ENCODE data around the gene CDH13. TPM values are rescaled to one million over a fixed set of nuclear protein-coding genes. Genes with fewer than 3 reads are reported as not detected.

Gene CDH13
- total and polyA plus RNA-seq, 2 experiments from 2014 or later, result 1.2 to 1.5 TPM

DNA sequence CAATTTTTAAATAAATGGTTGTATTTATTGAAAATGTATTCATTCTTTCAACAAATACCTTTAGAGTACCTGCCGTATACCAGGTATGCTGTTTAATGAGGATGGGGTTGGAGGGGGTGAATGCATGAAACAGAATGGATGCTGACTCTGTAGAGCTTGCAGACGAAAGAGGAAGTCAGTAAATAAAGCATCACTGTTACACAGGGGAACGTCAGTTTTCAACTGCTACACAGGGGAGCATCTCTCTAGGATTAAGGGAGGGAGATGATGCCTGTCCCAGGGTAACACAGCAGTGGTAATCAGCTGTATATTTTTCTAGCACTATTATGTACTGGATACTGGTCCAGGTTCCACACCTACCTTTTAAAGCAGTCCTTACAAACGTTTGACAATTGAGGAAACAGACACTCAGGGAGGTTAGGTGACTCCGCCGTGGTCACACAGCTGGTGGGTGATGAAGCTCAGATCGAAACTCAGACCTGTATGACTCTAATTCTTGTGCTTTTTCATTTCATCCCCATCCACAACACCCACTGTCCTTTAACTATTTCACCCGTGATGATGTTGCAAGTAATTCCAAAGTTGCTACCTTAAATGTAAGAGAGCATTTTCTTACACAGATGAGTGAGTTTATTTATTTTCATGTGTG lies 728.9 kb downstream of the CDH13 start:
- TF ChIP-seq, protein P1, sequence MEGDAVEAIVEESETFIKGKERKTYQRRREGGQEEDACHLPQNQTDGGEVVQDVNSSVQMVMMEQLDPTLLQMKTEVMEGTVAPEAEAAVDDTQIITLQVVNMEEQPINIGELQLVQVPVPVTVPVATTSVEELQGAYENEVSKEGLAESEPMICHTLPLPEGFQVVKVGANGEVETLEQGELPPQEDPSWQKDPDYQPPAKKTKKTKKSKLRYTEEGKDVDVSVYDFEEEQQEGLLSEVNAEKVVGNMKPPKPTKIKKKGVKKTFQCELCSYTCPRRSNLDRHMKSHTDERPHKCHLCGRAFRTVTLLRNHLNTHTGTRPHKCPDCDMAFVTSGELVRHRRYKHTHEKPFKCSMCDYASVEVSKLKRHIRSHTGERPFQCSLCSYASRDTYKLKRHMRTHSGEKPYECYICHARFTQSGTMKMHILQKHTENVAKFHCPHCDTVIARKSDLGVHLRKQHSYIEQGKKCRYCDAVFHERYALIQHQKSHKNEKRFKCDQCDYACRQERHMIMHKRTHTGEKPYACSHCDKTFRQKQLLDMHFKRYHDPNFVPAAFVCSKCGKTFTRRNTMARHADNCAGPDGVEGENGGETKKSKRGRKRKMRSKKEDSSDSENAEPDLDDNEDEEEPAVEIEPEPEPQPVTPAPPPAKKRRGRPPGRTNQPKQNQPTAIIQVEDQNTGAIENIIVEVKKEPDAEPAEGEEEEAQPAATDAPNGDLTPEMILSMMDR (IDR thresholded peaks at IDR 0.05; ENCODE audit: poor library complexity), result no peak
- TF ChIP-seq EZH2 (IDR thresholded peaks at IDR 0.05; ENCODE audit: borderline replicate concordance) (no peak), EZH2phosphoT487 (IDR thresholded peaks at IDR 0.05; ENCODE audit: low read depth, severe bottlenecking, unreplicated experiment) (no peak)
- H3K4me2 ChIP-seq, result no peak overlapping the region
- H3K79me2 ChIP-seq, result no peaks in the 10 kb centered on the region

DNA sequence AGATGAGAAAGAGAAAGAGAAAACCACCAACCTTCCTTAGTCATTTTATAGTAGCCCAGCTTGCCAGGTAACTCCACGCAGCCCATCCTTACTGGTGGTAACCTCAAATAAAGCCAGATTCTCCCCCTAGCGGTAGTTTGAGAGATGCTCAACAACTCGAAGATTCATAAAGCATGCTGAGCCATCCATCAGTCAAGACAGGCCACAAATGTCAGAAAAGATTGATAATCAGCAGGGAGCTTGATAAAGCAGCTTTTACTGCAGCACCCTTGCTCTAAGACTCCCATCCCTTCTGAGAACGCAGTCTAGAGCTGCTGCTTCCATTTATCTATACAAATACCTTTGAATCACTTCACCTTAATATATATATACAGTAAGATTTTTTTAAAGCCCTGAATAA lies 729.5 kb downstream of the CDH13 start:
- no peaks in the 10 kb centered on the region for H3K79me2 ChIP-seq
- 8% methylated on average over 4 of the region's 4 CpGs for WGBS (ENCODE audit: low lambda C conversion rate, missing lambda C conversion rate)
- no peaks in the 10 kb centered on the region for H4K20me1 ChIP-seq (ENCODE audit: insufficient read depth, poor library complexity, severe bottlenecking)
- H3K4me3 ChIP-seq, result no peak overlapping the region
- H3K9me2 ChIP-seq (replicated peaks; ENCODE audit: insufficient read depth), result no peaks in the 10 kb centered on the region
- no peaks in the 10 kb centered on the region for H3K36me3 ChIP-seq (replicated peaks; ENCODE audit: insufficient read depth, low read depth)
- no peak overlapping the region for H3K27ac ChIP-seq
- DNase-seq (ENCODE audit: low spot score), result peak; percentile 86
- no peak overlapping the region for H3K4me2 ChIP-seq
- TF ChIP-seq EZH2phosphoT487 (IDR thresholded peaks at IDR 0.05; ENCODE audit: low read depth, severe bottlenecking, unreplicated experiment), result no peak
- TF ChIP-seq EZH2 (IDR thresholded peaks at IDR 0.05; ENCODE audit: borderline replicate concordance), result no peak
- TF ChIP-seq, protein P1 (IDR thresholded peaks at IDR 0.05; ENCODE audit: poor library complexity), result peak; percentile 67
- no peaks in the 10 kb centered on the region for H3K9me3 ChIP-seq (ENCODE audit: low read depth)
- H3K27me3 ChIP-seq, result no peaks in the 10 kb centered on the region
- H2AFZ ChIP-seq, result no peak overlapping the region
- H3K4me1 ChIP-seq (ENCODE audit: insufficient read depth), result no peaks in the 10 kb centered on the region

More for the DNA sequence above, 728.9 kb downstream of the CDH13 start:
- 82% methylated on average over 8 of the region's 8 CpGs for WGBS (ENCODE audit: low lambda C conversion rate, missing lambda C conversion rate)
- no peak for DNase-seq (ENCODE audit: low spot score)
- no peaks in the 10 kb centered on the region for H3K36me3 ChIP-seq (replicated peaks; ENCODE audit: insufficient read depth, low read depth)
- H3K9me2 ChIP-seq (replicated peaks; ENCODE audit: insufficient read depth), result no peaks in the 10 kb centered on the region
- H3K4me3 ChIP-seq, result no peak overlapping the region
- no peak overlapping the region for H3K27ac ChIP-seq
- no peaks in the 10 kb centered on the region for H4K20me1 ChIP-seq (ENCODE audit: insufficient read depth, poor library complexity, severe bottlenecking)
- H3K4me1 ChIP-seq (ENCODE audit: insufficient read depth), result no peaks in the 10 kb centered on the region
- no peak overlapping the region for H2AFZ ChIP-seq
- no peaks in the 10 kb centered on the region for H3K27me3 ChIP-seq
- H3K9me3 ChIP-seq (ENCODE audit: low read depth), result no peaks in the 10 kb centered on the region

DNA sequence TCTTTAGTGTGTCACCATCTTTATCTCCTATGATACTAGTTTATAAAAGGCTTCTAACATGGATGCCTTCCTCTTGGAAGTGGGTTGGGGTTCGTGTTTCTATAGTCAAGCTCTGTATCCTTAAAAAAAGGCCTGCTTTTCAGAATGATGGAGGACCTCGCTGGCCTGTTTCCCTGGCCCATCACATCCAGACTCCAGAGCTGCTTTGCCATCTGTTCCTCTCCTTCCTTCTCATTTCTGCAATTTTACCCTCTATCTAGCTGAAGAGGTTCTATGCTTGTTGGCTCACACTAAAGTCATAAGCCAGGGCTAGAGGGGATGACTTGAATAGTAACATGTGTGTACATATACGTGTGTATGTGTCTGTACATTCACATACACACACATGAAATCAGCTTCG lies 730.2 kb downstream of the CDH13 start:
- H3K79me2 ChIP-seq, result no peaks in the 10 kb centered on the region
- TF ChIP-seq EZH2 (IDR thresholded peaks at IDR 0.05; ENCODE audit: borderline replicate concordance) (no peak), EZH2phosphoT487 (IDR thresholded peaks at IDR 0.05; ENCODE audit: low read depth, severe bottlenecking, unreplicated experiment) (no peak)
- TF ChIP-seq, protein P1 (IDR thresholded peaks at IDR 0.05; ENCODE audit: poor library complexity), result no peak
- H4K20me1 ChIP-seq (ENCODE audit: insufficient read depth, poor library complexity, severe bottlenecking), result no peaks in the 10 kb centered on the region
- no peak overlapping the region for H2AFZ ChIP-seq
- no peaks in the 10 kb centered on the region for H3K27me3 ChIP-seq
- no peaks in the 10 kb centered on the region for H3K9me2 ChIP-seq (replicated peaks; ENCODE audit: insufficient read depth)
- no peak overlapping the region for H3K27ac ChIP-seq
- no peak overlapping the region for H3K4me2 ChIP-seq
- H3K36me3 ChIP-seq (replicated peaks; ENCODE audit: insufficient read depth, low read depth), result no peaks in the 10 kb centered on the region
- no peak for DNase-seq (ENCODE audit: low spot score)
- H3K4me3 ChIP-seq, result no peak overlapping the region
- no peaks in the 10 kb centered on the region for H3K4me1 ChIP-seq (ENCODE audit: insufficient read depth)
- no peaks in the 10 kb centered on the region for H3K9me3 ChIP-seq (ENCODE audit: low read depth)
- 76% methylated on average over 4 of the region's 4 CpGs for WGBS (ENCODE audit: low lambda C conversion rate, missing lambda C conversion rate)

Data from hepatocyte (in vitro differentiated cells).